CD4-positive, CD25-positive, alpha-beta regulatory T cell (primary cell): ENCODE data around the gene NFIX. TPM values are rescaled to one million over a fixed set of nuclear protein-coding genes. Genes with fewer than 3 reads are reported as not detected.
"Not testable (repeated sequence)": the region's sequence is repeated elsewhere in the genome, so short reads cannot be mapped to it uniquely, and the experiment has no call there.

Experiments
- ATAC-seq, 2 donors: fragments of 150-1000 bp; cut with Tn5 transposase; one replicate each; pipeline ENCODE4 v1.10.0; 2021; ENCODE audit warnings: low read depth in 2 of 2, moderate number of reproducible peaks in 2 of 2, moderate library complexity in 1 of 2
- DNase-seq, 3 donors: peaks; one replicate each; pipeline versions ENCODE4 v3.0.0 to v3.0.0-alpha.2; 2012 to 2022; ENCODE audit warnings: mixed read lengths in 1 of 3
- H3K27ac ChIP-seq: one replicate; pipeline ENCODE4 v1.7.0; 2013; ENCODE audit warnings: mild to moderate bottlenecking, low read length; ENCODE audit not compliant: insufficient read depth, poor library complexity, severe bottlenecking
- H3K27me3 ChIP-seq: one replicate; pipeline ENCODE4 v1.7.0; 2013; ENCODE audit warnings: low read length; ENCODE audit not compliant: control insufficient read depth, insufficient read depth
- H3K36me3 ChIP-seq: one replicate; pipeline ENCODE4 v1.7.0; 2013; ENCODE audit warnings: mild to moderate bottlenecking, low read length, moderate library complexity; ENCODE audit not compliant: control insufficient read depth, insufficient read depth
- H3K4me1 ChIP-seq: 2 replicates; pipeline ENCODE4 v1.7.0; 2013; ENCODE audit warnings: mild to moderate bottlenecking, low read length; ENCODE audit not compliant: insufficient read depth, control insufficient read depth, poor library complexity, severe bottlenecking
- H3K4me3 ChIP-seq: one replicate; pipeline ENCODE4 v1.7.0; 2013; ENCODE audit warnings: low read depth, mild to moderate bottlenecking, low read length, moderate library complexity
- H3K9me3 ChIP-seq, 2 experiments: 1 replicate in 1 of 2; 2 replicates in 1 of 2; pipeline ENCODE4 v1.7.0; 2013; ENCODE audit warnings: low read length in 2 of 2, mild to moderate bottlenecking in 1 of 2, moderate library complexity in 1 of 2; ENCODE audit not compliant: control insufficient read depth in 2 of 2
- H3K27ac Mint-ChIP-seq, 3 donors: one replicate each; pipeline ENCODE4 v1.8.0; 2020 to 2022; ENCODE audit warnings: mild to moderate bottlenecking in 3 of 3, mixed read lengths in 3 of 3, moderate library complexity in 2 of 3
- H3K27me3 Mint-ChIP-seq: one replicate; pipeline ENCODE4 v1.8.0; 2022; ENCODE audit warnings: mild to moderate bottlenecking, mixed read lengths
- H3K36me3 Mint-ChIP-seq: one replicate; pipeline ENCODE4 v1.8.0; 2020; ENCODE audit warnings: mixed read lengths
- H3K4me1 Mint-ChIP-seq, 4 donors: one replicate each; pipeline ENCODE4 v1.8.0; 2020 to 2022; ENCODE audit warnings: mixed read lengths in 4 of 4, mild to moderate bottlenecking in 1 of 4
- H3K4me3 Mint-ChIP-seq, 4 donors: one replicate each; pipeline ENCODE4 v1.8.0; 2020 to 2022; ENCODE audit warnings: mild to moderate bottlenecking in 4 of 4, mixed read lengths in 4 of 4, moderate library complexity in 3 of 4
- H3K9me3 Mint-ChIP-seq, 7 donors: one replicate each; pipeline ENCODE4 v1.8.0; 2020 to 2022; ENCODE audit warnings: mixed read lengths in 7 of 7, mild to moderate bottlenecking in 3 of 7, moderate library complexity in 2 of 7
- polyA plus RNA-seq, 4 donors: library from polyadenylated mRNA; unstranded; fragments of 300-500 nt; fragmentation: Illumina TruSeq; gene quantifications; one replicate each; pipeline ENCODE4 v1.2.3, GENCODE V29; 2021
- total RNA-seq: library from RNA; stranded (reverse); gene quantifications from one replicate; pipeline ENCODE4 v1.2.3, GENCODE V29; 2022

Gene NFIX
- total and polyA plus RNA-seq, 5 donors from 2014 or later: 0.15 to 1.2 TPM; not detected in 3

DNA sequence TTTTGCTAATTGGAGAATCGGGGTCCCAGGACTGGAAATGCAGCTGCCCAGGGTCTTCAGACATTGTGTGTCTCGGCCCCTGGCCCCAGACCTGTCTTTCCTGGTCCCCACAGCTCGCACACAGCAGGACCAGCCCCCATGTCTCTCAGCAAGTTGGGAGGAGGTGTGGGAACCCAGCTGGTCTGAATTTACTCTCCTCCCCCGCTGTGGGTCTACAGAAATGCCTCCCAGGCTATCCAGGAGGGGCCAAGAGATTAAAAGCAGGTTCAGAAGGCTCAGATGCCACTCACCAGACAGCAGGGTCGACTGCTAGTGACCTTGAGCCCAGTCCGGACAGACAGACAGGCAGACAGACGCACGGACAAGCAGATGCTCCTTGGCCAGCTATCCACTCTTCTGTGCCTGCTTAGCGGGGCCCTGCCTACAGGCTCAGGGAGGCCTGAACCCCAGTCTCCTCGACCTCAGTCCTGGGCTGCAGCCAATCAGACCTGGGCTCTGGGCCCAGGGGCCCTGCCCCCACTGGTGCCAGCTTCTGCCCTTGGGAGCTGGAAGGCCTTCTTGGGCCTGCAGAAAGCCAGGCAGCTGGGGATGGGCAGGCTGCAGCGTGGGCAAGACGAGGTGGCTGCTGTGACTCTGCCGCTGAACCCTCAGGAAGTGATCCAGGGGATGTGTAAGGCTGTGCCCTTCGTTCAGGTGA, 25.8 kb upstream of the NFIX start, which contains the start of gene DAND5:
Gene DAND5 (plus strand): TSS at position 285 of the 697 bp plus-strand sequence. CDS start 85 bp downstream, at position 370.
- no peaks in the 10 kb centered on the region for H3K36me3 ChIP-seq
- DNase-seq (no peak), ATAC-seq (no peak)
- H3K27ac ChIP-seq: no peak within 1 kb of the TSS
- peaks cover 5% of the 10 kb centered on the region for H3K27me3 Mint-ChIP-seq
- no peaks in the 10 kb centered on the region for H3K36me3 Mint-ChIP-seq
- no peaks in the 10 kb centered on the region for H3K27me3 ChIP-seq
- H3K4me1 Mint-ChIP-seq: peaks cover 0 to 12% (median 6%) of the 10 kb centered on the region in 4 donors
- H3K9me3 Mint-ChIP-seq: peaks cover 0 to 1% (median 0%) of the 10 kb centered on the region in 7 donors
- H3K9me3 ChIP-seq: no peaks in the 10 kb centered on the region
- H3K4me3 Mint-ChIP-seq: peak within 1 kb of the TSS in 1 of 4 donors; percentile 38
- H3K4me1 ChIP-seq: peaks cover 9% of the 10 kb centered on the region
- no peak within 1 kb of the TSS for H3K4me3 ChIP-seq
- peak within 1 kb of the TSS in 1 of 3 donors; percentile 5 for H3K27ac Mint-ChIP-seq

DNA sequence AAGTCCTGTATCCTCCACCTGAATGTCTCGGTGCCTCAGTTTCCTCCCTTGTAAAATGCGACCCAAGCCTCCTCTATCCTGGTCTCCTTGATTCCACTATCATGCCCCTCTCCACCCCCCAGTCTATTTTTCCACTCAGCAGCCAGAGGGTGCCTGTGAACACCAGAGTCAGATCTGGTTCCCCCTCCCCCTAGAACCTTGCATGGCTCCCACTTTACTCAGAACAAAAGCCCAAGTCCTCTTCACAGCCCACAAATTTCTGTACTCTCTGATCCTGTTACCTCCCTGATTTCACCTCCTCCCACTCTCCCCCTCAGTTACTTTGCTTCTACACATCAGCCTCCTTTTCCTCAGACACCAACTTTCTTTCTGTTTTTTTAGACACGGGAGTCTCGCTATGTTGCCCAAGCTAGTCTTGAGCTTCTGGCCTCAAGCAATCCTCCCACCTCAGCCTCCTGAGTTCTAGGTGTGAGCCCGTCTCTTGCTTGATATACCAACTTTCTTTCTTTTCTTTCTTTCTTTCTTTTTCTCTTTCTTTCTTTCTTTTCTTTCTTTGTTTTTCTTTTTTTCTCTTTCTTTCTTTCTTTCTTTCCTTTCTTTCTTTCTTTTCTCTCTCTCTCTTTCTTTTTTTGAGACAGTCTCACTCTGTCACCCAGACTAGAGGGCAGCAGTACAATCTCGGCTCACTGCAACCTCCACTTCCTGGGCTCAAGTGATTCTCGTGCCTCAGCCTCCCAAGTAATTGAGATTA, 25.0 kb upstream of the NFIX start:
- H3K36me3 Mint-ChIP-seq: no peaks in the 10 kb centered on the region
- Histone ChIP-seq H3K27ac (no peak overlapping the region), H3K36me3 (no peaks in the 10 kb centered on the region), H3K27me3 (no peaks in the 10 kb centered on the region), H3K4me1 (peaks cover 5% of the 10 kb centered on the region), H3K4me3 (no peak overlapping the region), H3K9me3 (no peaks in the 10 kb centered on the region)
- H3K4me3 Mint-ChIP-seq: peak overlapping the region in 1 of 4 donors; percentile 38
- H3K9me3 Mint-ChIP-seq: peaks cover 0 to 1% (median 0%) of the 10 kb centered on the region in 7 donors
- DNase-seq (no peak), ATAC-seq (no peak)
- no peaks in the 10 kb centered on the region for H3K27me3 Mint-ChIP-seq
- peaks cover 0 to 7% (median 2%) of the 10 kb centered on the region in 4 donors for H3K4me1 Mint-ChIP-seq
- no peak overlapping the region for H3K27ac Mint-ChIP-seq

DNA sequence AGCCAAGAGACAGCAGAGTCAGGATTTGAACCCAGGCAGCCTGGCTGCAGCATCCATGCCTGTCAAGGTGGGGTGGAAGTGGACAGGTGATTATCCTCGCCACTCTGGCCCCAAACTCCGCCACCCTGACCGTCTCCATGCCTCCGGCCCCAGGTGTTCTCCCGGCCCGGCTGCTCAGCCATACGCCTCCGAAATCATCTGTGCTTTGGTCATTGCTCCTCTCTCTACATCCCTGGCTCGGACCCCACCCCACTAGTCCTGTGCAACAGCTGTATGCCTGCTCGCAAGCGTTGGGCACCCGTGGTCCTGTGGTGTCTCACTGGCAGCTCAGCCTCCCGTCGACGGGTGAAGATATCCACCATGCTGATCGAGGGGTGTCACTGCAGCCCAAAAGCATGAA, 22.0 kb upstream of the NFIX start:
- H3K27me3 ChIP-seq: peaks cover 2% of the 10 kb centered on the region
- H3K4me3 Mint-ChIP-seq: no peak overlapping the region
- no peaks in the 10 kb centered on the region for H3K36me3 ChIP-seq
- no peaks in the 10 kb centered on the region for H3K9me3 ChIP-seq
- DNase-seq: no peak
- no peak for ATAC-seq
- H3K9me3 Mint-ChIP-seq: peaks cover 0 to 1% (median 0%) of the 10 kb centered on the region in 7 donors
- H3K27me3 Mint-ChIP-seq: peaks cover 16% of the 10 kb centered on the region
- no peak overlapping the region for H3K27ac Mint-ChIP-seq
- H3K27ac ChIP-seq: no peak overlapping the region
- H3K4me3 ChIP-seq: no peak overlapping the region
- peaks cover 3% of the 10 kb centered on the region for H3K36me3 Mint-ChIP-seq
- peaks cover 0 to 4% (median under 1%) of the 10 kb centered on the region in 4 donors for H3K4me1 Mint-ChIP-seq
- no peaks in the 10 kb centered on the region for H3K4me1 ChIP-seq

DNA sequence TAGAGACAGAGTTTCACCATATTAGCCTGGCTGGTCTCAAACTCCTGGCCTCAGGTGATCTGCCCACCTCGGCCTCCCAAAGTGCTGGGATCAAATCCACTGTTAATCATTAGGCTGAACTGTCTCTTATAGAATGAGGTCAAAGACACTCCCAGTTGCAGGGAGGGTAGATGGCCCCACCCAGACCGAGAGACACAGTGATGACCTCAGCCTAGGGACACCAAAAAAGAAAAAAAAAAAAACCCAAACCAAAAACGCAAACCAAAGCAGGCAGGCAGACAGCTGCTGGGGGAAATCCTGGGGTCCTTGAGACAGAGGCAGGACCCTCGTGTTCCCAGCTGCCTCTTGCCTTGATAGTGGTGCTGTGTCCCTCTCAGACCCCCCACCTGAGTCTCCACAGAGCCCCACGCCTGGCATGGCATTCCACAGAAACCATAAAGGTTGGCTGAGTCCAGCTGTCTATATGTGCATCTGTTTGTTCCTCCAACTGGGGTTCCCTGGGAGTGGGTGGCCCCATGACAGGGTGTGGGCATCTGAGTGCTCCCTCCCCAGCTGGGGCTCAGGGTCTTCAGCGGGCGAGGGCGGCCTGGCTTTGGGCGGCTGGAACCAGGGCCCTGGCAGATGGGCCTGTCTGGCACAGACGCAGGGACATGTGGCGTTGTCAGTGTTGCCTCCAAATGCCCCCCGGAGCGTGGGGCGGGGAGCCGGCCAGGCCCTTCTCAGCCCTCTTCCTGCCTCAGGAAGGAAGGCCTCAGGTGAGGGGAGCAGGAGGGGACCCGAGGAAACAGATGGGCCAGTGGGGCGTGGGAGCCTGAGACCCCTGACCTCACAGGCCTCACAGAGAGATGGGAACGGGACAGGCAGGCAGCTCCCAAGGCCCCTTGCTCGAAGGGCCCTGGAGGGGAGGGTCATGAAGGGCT, 20.7 kb upstream of the NFIX start:
- Mint-ChIP-seq H3K36me3 (peaks cover 3% of the 10 kb centered on the region), H3K4me1 (peaks cover 0 to 4% (median under 1%) of the 10 kb centered on the region in 4 donors), H3K27ac (no peak overlapping the region), H3K4me3 (no peak overlapping the region), H3K9me3 (peaks cover 0 to 1% (median 0%) of the 10 kb centered on the region in 7 donors), H3K27me3 (peaks cover 18% of the 10 kb centered on the region)
- Histone ChIP-seq H3K27me3 (peaks cover 5% of the 10 kb centered on the region), H3K4me3 (no peak overlapping the region), H3K27ac (no peak overlapping the region), H3K4me1 (no peaks in the 10 kb centered on the region), H3K36me3 (no peaks in the 10 kb centered on the region), H3K9me3 (no peaks in the 10 kb centered on the region)
- DNase-seq: no peak
- no peak for ATAC-seq

DNA sequence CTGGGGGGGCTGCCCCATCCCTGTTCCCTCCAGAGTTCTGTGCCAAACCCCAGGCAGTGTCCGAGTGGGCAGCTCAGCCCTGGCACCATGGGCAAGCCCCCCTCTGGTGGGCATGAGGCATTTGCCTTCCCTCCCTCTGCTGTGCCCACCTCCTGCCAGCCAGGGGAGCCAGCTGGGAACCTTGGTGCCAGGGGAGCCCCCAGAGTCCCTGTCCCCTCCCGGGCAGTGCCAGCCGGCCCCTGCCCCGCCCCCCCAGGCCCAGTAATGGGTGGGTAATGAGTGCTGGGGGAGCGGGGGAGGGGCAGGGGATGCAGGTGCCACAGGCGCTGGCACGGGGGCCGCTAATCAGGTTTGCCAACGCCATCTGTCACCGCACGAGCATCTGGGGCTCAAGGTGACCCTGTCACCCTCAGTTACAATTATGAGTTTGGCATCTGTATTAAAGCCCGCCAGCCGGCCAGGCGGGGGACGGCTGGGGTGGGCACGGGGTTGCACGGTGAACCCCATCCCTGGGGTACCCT, 20.0 kb upstream of the NFIX start:
- Histone ChIP-seq H3K27ac (no peak overlapping the region), H3K4me1 (no peaks in the 10 kb centered on the region), H3K27me3 (peaks cover 5% of the 10 kb centered on the region), H3K9me3 (no peaks in the 10 kb centered on the region), H3K4me3 (no peak overlapping the region), H3K36me3 (no peaks in the 10 kb centered on the region)
- H3K4me3 Mint-ChIP-seq: no peak overlapping the region
- ATAC-seq: no peak
- H3K27me3 Mint-ChIP-seq: peaks cover 18% of the 10 kb centered on the region
- H3K36me3 Mint-ChIP-seq: peaks cover 3% of the 10 kb centered on the region
- no peak overlapping the region for H3K27ac Mint-ChIP-seq
- peaks cover 0 to under 1% (median 0%) of the 10 kb centered on the region in 7 donors for H3K9me3 Mint-ChIP-seq
- H3K4me1 Mint-ChIP-seq: peaks cover 0 to 2% (median under 1%) of the 10 kb centered on the region in 4 donors
- no peak for DNase-seq

DNA sequence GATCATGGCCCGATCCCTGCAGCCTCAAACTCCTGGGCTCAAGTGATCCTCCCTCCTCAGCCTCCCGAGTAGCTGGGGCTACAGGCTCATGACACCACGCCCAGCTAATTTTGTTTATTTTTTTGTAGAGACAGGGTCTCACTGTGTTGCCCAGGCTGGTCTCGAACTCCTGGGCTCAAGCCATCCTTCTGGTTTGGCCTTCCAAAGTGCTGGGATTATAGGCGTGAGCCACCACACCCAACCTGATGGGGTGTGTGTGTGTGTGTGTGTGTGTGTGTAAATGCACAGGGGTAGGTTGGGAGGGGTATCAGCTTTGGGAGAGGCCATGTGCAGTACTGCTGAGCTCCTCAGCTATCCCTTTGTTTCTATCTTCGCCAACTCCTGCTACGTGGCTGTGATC, 19.2 kb upstream of the NFIX start:
- ATAC-seq, H3K4me1 ChIP-seq, H3K36me3 Mint-ChIP-seq, H3K36me3 ChIP-seq, H3K9me3 ChIP-seq, DNase-seq, H3K4me3 Mint-ChIP-seq, H3K27ac Mint-ChIP-seq, H3K27ac ChIP-seq, H3K27me3 ChIP-seq, H3K4me3 ChIP-seq, H3K9me3 Mint-ChIP-seq, H3K4me1 Mint-ChIP-seq: not testable (repeated sequence)
- H3K27me3 Mint-ChIP-seq: peaks cover 18% of the 10 kb centered on the region

DNA sequence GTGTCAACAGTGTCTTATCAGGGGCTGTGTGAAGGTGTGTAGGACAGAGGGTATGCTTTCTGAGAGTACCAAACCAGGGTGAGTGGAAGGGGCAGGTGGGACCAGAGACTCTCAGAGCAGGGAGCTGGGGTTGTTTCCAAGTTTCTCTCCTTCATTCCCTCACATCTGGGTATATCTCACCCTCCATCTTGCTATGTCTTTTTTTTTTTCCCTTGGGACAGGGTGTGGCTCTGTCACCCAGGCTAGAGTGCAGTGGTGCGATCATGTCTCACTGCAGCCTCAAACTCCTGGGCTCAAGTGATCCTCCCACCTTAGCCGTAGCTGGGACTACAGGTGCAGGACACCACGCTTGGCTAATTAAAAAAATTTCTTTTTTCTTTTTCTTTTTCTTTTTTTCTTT, 15.3 kb upstream of the NFIX start:
- H3K4me1 Mint-ChIP-seq: peaks cover 0 to 4% (median under 1%) of the 10 kb centered on the region in 4 donors
- H3K27me3 ChIP-seq: peaks cover 5% of the 10 kb centered on the region
- H3K27me3 Mint-ChIP-seq: peaks cover 18% of the 10 kb centered on the region
- no peaks in the 10 kb centered on the region for H3K36me3 ChIP-seq
- no peak overlapping the region for H3K27ac Mint-ChIP-seq
- H3K36me3 Mint-ChIP-seq: peaks cover 3% of the 10 kb centered on the region
- no peak for ATAC-seq
- H3K9me3 Mint-ChIP-seq: no peaks in the 10 kb centered on the region
- H3K4me3 Mint-ChIP-seq: no peak overlapping the region
- no peaks in the 10 kb centered on the region for H3K9me3 ChIP-seq
- H3K27ac ChIP-seq: no peak overlapping the region
- DNase-seq: no peak
- no peak overlapping the region for H3K4me3 ChIP-seq
- peaks cover 12% of the 10 kb centered on the region for H3K4me1 ChIP-seq
